ENCODE measurements around the gene ITCH. TPM values are rescaled to one million over a fixed set of nuclear protein-coding genes. Genes with fewer than 3 reads are reported as not detected.

ITCH gene
- total and polyA plus RNA-seq, 9 of the 15 experiments (the other 6 are each of a cell fraction or from before 2014, with no cell fraction given): 7.5 to 53.0 (median 22.9) TPM

GRCh38 chr20:34525709-34526416 is 162.8 kb downstream of the ITCH start (continued):
- TF ChIP-seq, protein P1, sequence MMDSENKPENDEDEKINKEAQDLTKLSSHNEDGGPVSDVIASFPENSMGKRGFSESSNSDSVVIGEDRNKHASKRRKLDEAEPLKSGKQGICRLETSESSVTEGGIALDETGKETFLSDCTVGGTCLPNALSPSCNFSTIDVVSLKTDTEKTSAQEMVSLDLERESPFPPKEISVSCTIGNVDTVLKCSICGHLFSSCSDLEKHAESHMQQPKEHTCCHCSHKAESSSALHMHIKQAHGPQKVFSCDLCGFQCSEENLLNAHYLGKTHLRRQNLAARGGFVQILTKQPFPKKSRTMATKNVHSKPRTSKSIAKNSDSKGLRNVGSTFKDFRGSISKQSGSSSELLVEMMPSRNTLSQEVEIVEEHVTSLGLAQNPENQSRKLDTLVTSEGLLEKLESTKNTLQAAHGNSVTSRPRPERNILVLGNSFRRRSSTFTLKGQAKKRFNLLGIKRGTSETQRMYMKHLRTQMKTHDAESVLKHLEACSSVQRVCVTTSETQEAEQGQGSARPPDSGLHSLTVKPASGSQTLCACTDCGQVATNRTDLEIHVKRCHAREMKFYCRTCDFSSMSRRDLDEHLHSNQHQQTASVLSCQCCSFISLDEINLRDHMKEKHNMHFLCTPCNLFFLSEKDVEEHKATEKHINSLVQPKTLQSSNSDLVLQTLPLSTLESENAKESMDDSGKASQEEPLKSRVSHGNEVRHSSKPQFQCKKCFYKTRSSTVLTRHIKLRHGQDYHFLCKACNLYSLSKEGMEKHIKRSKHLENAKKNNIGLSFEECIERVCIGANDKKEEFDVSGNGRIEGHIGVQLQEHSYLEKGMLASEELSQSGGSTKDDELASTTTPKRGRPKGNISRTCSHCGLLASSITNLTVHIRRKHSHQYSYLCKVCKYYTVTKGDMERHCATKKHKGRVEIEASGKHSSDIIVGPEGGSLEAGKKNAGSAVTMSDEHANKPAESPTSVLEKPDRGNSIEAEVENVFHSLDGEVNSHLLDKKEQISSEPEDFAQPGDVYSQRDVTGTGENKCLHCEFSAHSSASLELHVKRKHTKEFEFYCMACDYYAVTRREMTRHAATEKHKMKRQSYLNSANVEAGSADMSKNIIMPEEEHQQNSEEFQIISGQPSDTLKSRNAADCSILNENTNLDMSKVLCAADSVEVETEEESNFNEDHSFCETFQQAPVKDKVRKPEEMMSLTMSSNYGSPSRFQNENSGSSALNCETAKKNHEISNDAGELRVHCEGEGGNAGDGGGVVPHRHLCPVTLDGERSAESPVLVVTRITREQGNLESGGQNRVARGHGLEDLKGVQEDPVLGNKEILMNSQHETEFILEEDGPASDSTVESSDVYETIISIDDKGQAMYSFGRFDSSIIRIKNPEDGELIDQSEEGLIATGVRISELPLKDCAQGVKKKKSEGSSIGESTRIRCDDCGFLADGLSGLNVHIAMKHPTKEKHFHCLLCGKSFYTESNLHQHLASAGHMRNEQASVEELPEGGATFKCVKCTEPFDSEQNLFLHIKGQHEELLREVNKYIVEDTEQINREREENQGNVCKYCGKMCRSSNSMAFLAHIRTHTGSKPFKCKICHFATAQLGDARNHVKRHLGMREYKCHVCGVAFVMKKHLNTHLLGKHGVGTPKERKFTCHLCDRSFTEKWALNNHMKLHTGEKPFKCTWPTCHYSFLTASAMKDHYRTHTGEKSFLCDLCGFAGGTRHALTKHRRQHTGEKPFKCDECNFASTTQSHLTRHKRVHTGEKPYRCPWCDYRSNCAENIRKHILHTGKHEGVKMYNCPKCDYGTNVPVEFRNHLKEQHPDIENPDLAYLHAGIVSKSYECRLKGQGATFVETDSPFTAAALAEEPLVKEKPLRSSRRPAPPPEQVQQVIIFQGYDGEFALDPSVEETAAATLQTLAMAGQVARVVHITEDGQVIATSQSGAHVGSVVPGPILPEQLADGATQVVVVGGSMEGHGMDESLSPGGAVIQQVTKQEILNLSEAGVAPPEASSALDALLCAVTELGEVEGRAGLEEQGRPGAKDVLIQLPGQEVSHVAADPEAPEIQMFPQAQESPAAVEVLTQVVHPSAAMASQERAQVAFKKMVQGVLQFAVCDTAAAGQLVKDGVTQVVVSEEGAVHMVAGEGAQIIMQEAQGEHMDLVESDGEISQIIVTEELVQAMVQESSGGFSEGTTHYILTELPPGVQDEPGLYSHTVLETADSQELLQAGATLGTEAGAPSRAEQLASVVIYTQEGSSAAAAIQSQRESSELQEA (IDR thresholded peaks at IDR 0.05; ENCODE audit: low read depth): no peak
- TF ChIP-seq ZNF699 (CRISPR knock-in tag; IDR thresholded peaks at IDR 0.05; ENCODE audit: insufficient replicate concordance): no peak
